MM.1S (cell line): ENCODE results near the gene PANK2.

Source experiments
- DNase-seq: peaks from one replicate; pipeline ENCODE4 v3.0.0-alpha.2; 2015
- H2AFZ ChIP-seq: fragments of 300-600 bp; sonication (generic); 2 replicates; pipeline ENCODE4 v1.6.0; 2016; ENCODE audit warnings: antibody characterized with exemption, low read length
- H3F3A ChIP-seq: fragments of 300-600 bp; sonication (generic); 2 replicates; pipeline ENCODE4 v1.6.1; 2016; ENCODE audit warnings: mild to moderate bottlenecking, antibody characterized with exemption, low read length, moderate library complexity, mixed read lengths; ENCODE audit not compliant: insufficient read depth
- H3K27ac ChIP-seq: fragments of 300-600 bp; sonication (generic); 2 replicates; pipeline ENCODE4 v1.5.1; 2016; ENCODE audit warnings: mild to moderate bottlenecking, low read length
- H3K27me3 ChIP-seq: fragments of 300-600 bp; sonication (generic); replicated peaks from 2 replicates; pipeline ENCODE4 v1.6.0; 2016; ENCODE audit warnings: low read length; ENCODE audit not compliant: insufficient read depth
- H3K36me3 ChIP-seq: fragments of 300-600 bp; sonication (generic); replicated peaks from 2 replicates; pipeline ENCODE4 v1.6.1; 2016; ENCODE audit warnings: mild to moderate bottlenecking, low read length, mixed read lengths; ENCODE audit not compliant: insufficient read depth
- H3K4me1 ChIP-seq: fragments of 300-600 bp; sonication (generic); 2 replicates; pipeline ENCODE4 v1.6.1; 2016; ENCODE audit warnings: low read length, mixed read lengths
- H3K4me2 ChIP-seq: fragments of 300-600 bp; sonication (generic); 2 replicates; pipeline ENCODE4 v1.6.0; 2016; ENCODE audit warnings: low read depth, low read length
- H3K4me3 ChIP-seq: fragments of 300-600 bp; sonication (generic); 2 replicates; pipeline ENCODE4 v1.5.1; 2016; ENCODE audit warnings: low read length, mixed read lengths
- H3K79me2 ChIP-seq: fragments of 300-600 bp; sonication (generic); 2 replicates; pipeline ENCODE4 v1.6.1; 2016; ENCODE audit warnings: mixed run types, low read length, mixed read lengths
- H3K9ac ChIP-seq: fragments of 300-600 bp; sonication (generic); 2 replicates; pipeline ENCODE4 v1.6.1; 2016; ENCODE audit warnings: low read length, mixed read lengths
- H3K9me2 ChIP-seq: fragments of 300-600 bp; sonication (generic); replicated peaks from 2 replicates; pipeline ENCODE4 v1.6.1; 2016; ENCODE audit warnings: mild to moderate bottlenecking, low read length, mixed read lengths; ENCODE audit not compliant: insufficient read depth
- H3K9me3 ChIP-seq: fragments of 300-600 bp; sonication (generic); replicated peaks from 2 replicates; pipeline ENCODE4 v1.6.1; 2016; ENCODE audit warnings: mild to moderate bottlenecking, low read length, mixed read lengths; ENCODE audit not compliant: insufficient read depth
- H4K20me1 ChIP-seq: fragments of 300-600 bp; sonication (generic); 2 replicates; pipeline ENCODE4 v1.6.1; 2016; ENCODE audit warnings: mild to moderate bottlenecking, low read length, moderate library complexity, mixed read lengths; ENCODE audit not compliant: insufficient read depth
- CTCF ChIP-seq: fragments of 300-600 bp; sonication (generic); IDR thresholded peaks from 2 replicates; pipeline ENCODE4 v1.5.1; 2016; ENCODE audit warnings: antibody characterized with exemption, low read length, mixed read lengths
- EZH2 ChIP-seq: fragments of 300-600 bp; sonication (generic); optimal IDR thresholded peaks from 2 replicates; pipeline ENCODE3; 2017; ENCODE audit warnings: low read depth, mild to moderate bottlenecking, antibody characterized with exemption, low read length, mixed read lengths
- EZH2phosphoT487 ChIP-seq: fragments of 300-600 bp; sonication (generic); IDR thresholded peaks from 2 replicates; pipeline ENCODE4 v1.6.1; 2018; ENCODE audit warnings: antibody characterized with exemption, low read length

PANK2 gene

DNA sequence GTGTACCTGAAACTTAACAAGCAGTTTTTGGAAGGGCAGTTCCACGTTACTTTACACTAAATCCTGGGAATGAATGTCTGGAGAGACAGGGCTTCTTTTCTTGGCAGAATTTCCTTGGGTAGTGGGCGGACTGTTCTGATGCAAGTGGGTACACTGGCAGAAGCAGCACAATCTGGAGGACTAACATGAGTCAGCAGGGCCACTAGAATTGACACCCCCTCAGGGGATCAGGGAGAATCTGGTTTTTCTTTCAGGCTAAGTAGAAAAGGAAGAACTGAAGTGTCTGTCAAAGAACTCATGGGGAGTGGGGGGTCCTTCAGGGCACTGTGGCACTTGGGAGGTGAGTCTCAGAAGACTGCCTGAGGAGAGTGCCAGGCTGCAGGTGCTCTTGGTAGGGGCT is 34.6 kb downstream of the PANK2 start:
- Histone ChIP-seq H3K79me2 (peaks cover 12% of the 10 kb centered on the region; the same call in 1 of the 2 replicates), H4K20me1 (no peaks in the 10 kb centered on the region), H3K9ac (no peak overlapping the region), H2AFZ (no peak overlapping the region), H3K9me2 (no peaks in the 10 kb centered on the region), H3K27ac (no peak overlapping the region), H3K4me1 (no peaks in the 10 kb centered on the region), H3F3A (no peaks in the 10 kb centered on the region), H3K27me3 (no peaks in the 10 kb centered on the region), H3K4me2 (no peak overlapping the region), H3K36me3 (peaks cover 12% of the 10 kb centered on the region; the same call in 1 of the 2 replicates), H3K4me3 (no peak overlapping the region), H3K9me3 (no peaks in the 10 kb centered on the region)
- no peak for DNase-seq
- no peak for TF ChIP-seq EZH2
- TF ChIP-seq CTCF, result no peak
- TF ChIP-seq EZH2phosphoT487, result no peak

- no peak overlapping the region for H3K9ac ChIP-seq
- H2AFZ ChIP-seq, result no peak overlapping the region
- TF ChIP-seq EZH2phosphoT487, result no peak
- TF ChIP-seq CTCF, result no peak
- no peak for TF ChIP-seq EZH2
- no peak overlapping the region for H3K4me2 ChIP-seq
- DNase-seq, result no peak
- no peaks in the 10 kb centered on the region for H3K27me3 ChIP-seq
- H3K4me3 ChIP-seq, result no peak overlapping the region
- no peaks in the 10 kb centered on the region for H4K20me1 ChIP-seq
- no peaks in the 10 kb centered on the region for H3K9me2 ChIP-seq
- no peaks in the 10 kb centered on the region for H3K9me3 ChIP-seq
- H3K36me3 ChIP-seq, result peaks cover 7% of the 10 kb centered on the region; the same call in 1 of the 2 replicates
- no peak overlapping the region for H3K27ac ChIP-seq
- H3K79me2 ChIP-seq, result peaks cover 9% of the 10 kb centered on the region; the same call in 1 of the 2 replicates
- H3K4me1 ChIP-seq, result no peaks in the 10 kb centered on the region
- H3F3A ChIP-seq, result peaks cover 5% of the 10 kb centered on the region; the same call in 1 of the 2 replicates
Measured at GRCh38 chr20:3924304-3925112, 35.3 kb downstream of the PANK2 start.

DNA sequence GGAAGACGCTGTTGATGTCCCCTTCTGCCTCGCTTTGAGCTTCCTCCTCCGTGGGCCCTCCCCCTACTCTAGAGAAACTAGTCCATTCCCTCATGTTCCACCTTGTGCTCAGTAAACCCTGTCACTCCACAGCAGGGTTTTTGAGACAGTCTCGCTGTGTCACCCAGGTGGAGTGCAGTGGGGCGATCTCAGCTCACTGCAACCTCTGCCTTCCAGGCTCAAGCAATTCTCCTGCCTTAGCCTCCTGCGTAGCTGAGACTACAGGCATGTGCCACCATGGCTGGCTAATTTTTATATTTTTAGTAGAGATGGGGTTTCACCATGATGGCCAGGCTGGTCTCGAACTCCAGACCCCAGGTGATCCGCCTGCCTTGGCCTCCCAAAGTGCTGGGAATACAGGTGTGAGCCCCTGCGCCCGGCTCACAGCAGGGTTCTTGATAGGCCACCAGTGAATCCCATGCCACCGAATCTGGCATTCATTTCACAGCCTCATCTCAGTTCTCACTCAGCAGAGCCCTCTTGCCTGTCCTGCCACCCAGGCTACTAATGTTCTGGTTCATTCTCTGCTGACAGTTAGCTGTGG is 36.0 kb downstream of the PANK2 start:
- Histone ChIP-seq H3K27ac (no peak overlapping the region), H3K4me2 (no peak overlapping the region), H3K9ac (no peak overlapping the region), H3K9me3 (no peaks in the 10 kb centered on the region), H3K27me3 (no peaks in the 10 kb centered on the region), H2AFZ (no peak overlapping the region), H3K4me1 (no peaks in the 10 kb centered on the region), H4K20me1 (no peaks in the 10 kb centered on the region), H3K36me3 (0 out of 2 replicates have a peak, but pooled peaks cover 4% of the 10 kb centered on the region), H3F3A (peaks cover 6% of the 10 kb centered on the region; the same call in 1 of the 2 replicates), H3K79me2 (peaks cover 9% of the 10 kb centered on the region; the same call in 1 of the 2 replicates), H3K4me3 (no peak overlapping the region), H3K9me2 (no peaks in the 10 kb centered on the region)
- DNase-seq, result no peak
- TF ChIP-seq CTCF, result no peak
- TF ChIP-seq EZH2phosphoT487, result no peak
- TF ChIP-seq EZH2, result no peak
